ENCODE measurements around the gene FKBP1A. TPM values are rescaled to one million over a fixed set of nuclear protein-coding genes. Genes with fewer than 3 reads are reported as not detected.
A peak's percentile ranks its signal among the peaks of the same experiment; 100 is the strongest.

FKBP1A gene
- total and polyA plus RNA-seq, 2 experiments from 2014 or later = 95.1 to 162 TPM

DNA sequence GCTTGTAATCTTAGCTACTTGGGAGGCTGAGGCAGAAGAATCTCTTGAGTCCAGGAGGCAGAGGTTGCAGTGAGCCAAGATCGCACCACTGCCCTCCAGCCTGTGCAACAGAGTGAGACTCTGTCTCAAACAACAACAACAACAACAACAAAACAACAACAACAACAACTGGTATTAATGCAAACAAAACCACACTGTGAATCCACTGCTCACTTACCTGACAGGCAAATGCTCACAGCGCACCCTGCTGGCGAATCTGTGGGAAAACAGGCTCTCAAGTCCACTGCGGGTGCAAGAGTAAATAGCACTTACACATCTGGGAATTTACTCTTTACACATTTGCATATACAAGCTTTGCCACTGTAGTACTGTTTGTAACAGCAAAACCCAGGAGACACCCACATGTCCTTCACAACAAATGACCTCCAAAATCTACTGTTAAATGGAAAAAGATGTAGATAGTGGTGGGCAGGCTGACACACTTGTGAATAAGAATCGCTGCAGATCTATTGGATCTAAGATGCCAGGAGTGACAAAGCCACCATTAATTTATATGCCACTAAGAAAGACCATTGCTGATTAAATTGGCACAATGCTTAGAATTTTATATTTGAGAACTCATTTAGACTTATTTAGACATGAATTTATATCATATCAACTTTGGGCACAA is 44.5 kb upstream of the FKBP1A start:
- H3K9me3 ChIP-seq (ENCODE audit: low read depth) = no peaks in the 10 kb centered on the region
- no peaks in the 10 kb centered on the region for H3K27me3 ChIP-seq
- peak; percentile 74 to 91 for DNase-seq (ENCODE audit: low read depth in 1 of 2, low spot score in 1 of 2)
- peak; percentile 87 for TF ChIP-seq CTCF (IDR thresholded peaks at IDR 0.05; ENCODE audit: low read depth, low read length)
- H3K36me3 ChIP-seq = peaks cover 5% of the 10 kb centered on the region
- H3K4me1 ChIP-seq (ENCODE audit: low read depth) = no peaks in the 10 kb centered on the region
- no peak overlapping the region for H3K27ac ChIP-seq
- H3K4me3 ChIP-seq = no peak overlapping the region

GRCh38 chr20:1436263-1436662 is 43.4 kb upstream of the FKBP1A start:
- H3K36me3 ChIP-seq = no peaks in the 10 kb centered on the region
- no peaks in the 10 kb centered on the region for H3K27me3 ChIP-seq
- TF ChIP-seq CTCF (IDR thresholded peaks at IDR 0.05; ENCODE audit: low read depth, low read length) = no peak
- H3K4me3 ChIP-seq = no peak overlapping the region
- no peaks in the 10 kb centered on the region for H3K4me1 ChIP-seq (ENCODE audit: low read depth)
- no peaks in the 10 kb centered on the region for H3K9me3 ChIP-seq (ENCODE audit: low read depth)
- H3K27ac ChIP-seq = no peak overlapping the region
- DNase-seq (ENCODE audit: low read depth in 1 of 2, low spot score in 1 of 2) = no peak

DNA sequence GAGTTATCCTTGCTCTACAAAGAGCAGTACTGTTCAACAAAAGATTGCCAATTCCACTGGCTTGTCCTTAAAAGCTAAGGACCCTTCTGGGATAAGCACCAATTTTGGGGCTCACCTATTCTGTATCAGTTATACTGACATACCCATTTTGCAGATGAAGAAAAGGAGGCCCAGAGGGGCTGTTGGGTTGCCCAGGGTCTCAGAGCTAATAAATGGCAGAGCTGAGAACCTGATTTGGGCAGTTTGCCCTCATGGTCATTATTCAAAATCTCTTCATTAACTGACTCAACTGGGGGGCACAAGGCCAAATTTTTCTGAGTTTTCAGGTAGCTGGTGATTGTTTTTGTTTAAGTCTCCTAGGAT is 42.5 kb upstream of the FKBP1A start:
- Histone ChIP-seq H3K4me1 (ENCODE audit: low read depth) (no peaks in the 10 kb centered on the region), H3K36me3 (no peaks in the 10 kb centered on the region), H3K4me3 (no peak overlapping the region), H3K27me3 (no peaks in the 10 kb centered on the region), H3K9me3 (ENCODE audit: low read depth) (no peaks in the 10 kb centered on the region), H3K27ac (no peak overlapping the region)
- no peak for TF ChIP-seq CTCF (IDR thresholded peaks at IDR 0.05; ENCODE audit: low read depth, low read length)
- no peak for DNase-seq (ENCODE audit: low read depth in 1 of 2, low spot score in 1 of 2)

DNA sequence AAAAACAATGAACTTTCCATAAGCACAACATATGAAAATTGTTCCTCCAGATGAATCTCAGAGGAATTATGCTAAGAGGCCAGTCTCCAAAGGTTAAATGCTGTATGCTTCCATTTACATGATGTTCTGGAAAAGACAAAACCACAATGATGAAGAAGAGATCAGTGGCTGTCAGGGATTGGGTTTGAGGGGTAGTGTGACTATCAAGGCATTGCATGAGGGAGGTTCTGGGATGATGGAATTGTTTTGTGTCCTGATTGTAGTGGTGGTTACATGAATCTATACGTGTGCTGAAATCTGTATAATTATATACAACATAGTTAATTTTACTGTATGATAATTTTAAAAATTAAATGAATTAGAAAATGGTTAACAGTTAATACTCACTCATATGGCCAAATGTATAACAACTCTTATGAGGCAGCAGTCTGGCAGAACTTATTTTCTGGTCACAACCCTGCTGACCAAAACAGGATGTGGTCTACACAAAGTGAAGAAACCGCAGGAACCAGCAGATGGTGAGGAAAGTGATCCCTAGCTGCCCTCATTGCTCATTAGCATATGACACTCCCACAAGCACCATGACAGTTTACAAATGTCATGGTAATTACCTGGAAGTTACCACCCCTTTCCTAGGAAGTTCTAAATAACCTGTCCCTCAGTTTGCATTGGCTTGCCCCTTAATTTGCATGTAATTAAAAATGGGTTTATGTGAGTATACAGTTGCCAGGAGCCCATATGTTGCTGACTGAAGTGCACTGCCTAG is 41.9 kb upstream of the FKBP1A start:
- DNase-seq (ENCODE audit: low read depth in 1 of 2, low spot score in 1 of 2) = peak in 1 of 2 donors; percentile 93
- Histone ChIP-seq H3K9me3 (ENCODE audit: low read depth) (no peaks in the 10 kb centered on the region), H3K27ac (no peak overlapping the region), H3K4me3 (no peak overlapping the region), H3K4me1 (ENCODE audit: low read depth) (no peaks in the 10 kb centered on the region), H3K27me3 (no peaks in the 10 kb centered on the region), H3K36me3 (no peaks in the 10 kb centered on the region)
- TF ChIP-seq CTCF (IDR thresholded peaks at IDR 0.05; ENCODE audit: low read depth, low read length) = no peak

- no peaks in the 10 kb centered on the region for H3K9me3 ChIP-seq (ENCODE audit: low read depth)
- no peak for DNase-seq (ENCODE audit: low read depth in 1 of 2, low spot score in 1 of 2)
- TF ChIP-seq CTCF (IDR thresholded peaks at IDR 0.05; ENCODE audit: low read depth, low read length) = no peak
- no peak overlapping the region for H3K4me3 ChIP-seq
- no peaks in the 10 kb centered on the region for H3K4me1 ChIP-seq (ENCODE audit: low read depth)
- no peak overlapping the region for H3K27ac ChIP-seq
- H3K27me3 ChIP-seq = no peaks in the 10 kb centered on the region
- no peaks in the 10 kb centered on the region for H3K36me3 ChIP-seq
These were observed 38.3 kb upstream of the FKBP1A start for GRCh38 chr20:1431158-1431557.
